ENCODE measurements around the gene SLC4A11. TPM values are rescaled to one million over a fixed set of nuclear protein-coding genes. Genes with fewer than 3 reads are reported as not detected.

Gene SLC4A11
- total and polyA plus RNA-seq, 2 donors (not counting 1 experiment from before 2014, with no cell fraction given), result 0.56 to 1.7 TPM

DNA sequence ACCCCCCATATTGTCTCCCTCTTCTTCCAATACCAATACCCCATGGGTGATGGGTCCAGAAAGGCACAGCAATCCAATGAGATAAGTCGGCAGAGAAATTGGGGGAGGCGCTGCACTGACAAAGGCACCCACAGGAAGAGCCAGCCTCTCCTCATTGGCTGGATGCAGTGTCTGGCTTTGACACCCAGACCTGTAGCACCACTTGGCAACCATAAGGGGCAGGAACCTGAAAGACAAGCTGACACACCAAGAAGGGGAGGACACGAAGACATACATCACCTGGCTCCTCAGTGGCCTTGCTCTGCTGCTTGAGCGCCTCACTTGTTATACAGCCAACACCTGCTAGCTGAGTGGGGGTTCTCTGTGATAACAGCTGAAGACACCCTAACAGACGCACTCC is 19.4 kb upstream of the SLC4A11 start:
- no peak overlapping the region for H3K4me3 ChIP-seq (replicated peaks in 1 of 4; ENCODE audit: control extremely low read depth in 1 of 4, insufficient read depth in 1 of 4, low read depth in 3 of 4, low read length in 4 of 4)
- H3K27ac ChIP-seq (ENCODE audit: insufficient read depth, low read length), result no peak overlapping the region
- H2AFZ ChIP-seq (ENCODE audit: low read length), result no peak overlapping the region
- H3K4me1 ChIP-seq (ENCODE audit: control insufficient read depth, extremely low read depth, insufficient read depth, low read length), result no peaks in the 10 kb centered on the region
- H4K20me1 ChIP-seq (ENCODE audit: control insufficient read depth, extremely low read depth, insufficient read depth, low read length), result no peaks in the 10 kb centered on the region
- TF ChIP-seq EZH2 (IDR thresholded peaks at IDR 0.05; ENCODE audit: low read length, missing control alignments), result no peak
- TF ChIP-seq, protein P1, sequence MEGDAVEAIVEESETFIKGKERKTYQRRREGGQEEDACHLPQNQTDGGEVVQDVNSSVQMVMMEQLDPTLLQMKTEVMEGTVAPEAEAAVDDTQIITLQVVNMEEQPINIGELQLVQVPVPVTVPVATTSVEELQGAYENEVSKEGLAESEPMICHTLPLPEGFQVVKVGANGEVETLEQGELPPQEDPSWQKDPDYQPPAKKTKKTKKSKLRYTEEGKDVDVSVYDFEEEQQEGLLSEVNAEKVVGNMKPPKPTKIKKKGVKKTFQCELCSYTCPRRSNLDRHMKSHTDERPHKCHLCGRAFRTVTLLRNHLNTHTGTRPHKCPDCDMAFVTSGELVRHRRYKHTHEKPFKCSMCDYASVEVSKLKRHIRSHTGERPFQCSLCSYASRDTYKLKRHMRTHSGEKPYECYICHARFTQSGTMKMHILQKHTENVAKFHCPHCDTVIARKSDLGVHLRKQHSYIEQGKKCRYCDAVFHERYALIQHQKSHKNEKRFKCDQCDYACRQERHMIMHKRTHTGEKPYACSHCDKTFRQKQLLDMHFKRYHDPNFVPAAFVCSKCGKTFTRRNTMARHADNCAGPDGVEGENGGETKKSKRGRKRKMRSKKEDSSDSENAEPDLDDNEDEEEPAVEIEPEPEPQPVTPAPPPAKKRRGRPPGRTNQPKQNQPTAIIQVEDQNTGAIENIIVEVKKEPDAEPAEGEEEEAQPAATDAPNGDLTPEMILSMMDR (conservative IDR thresholded peaks at IDR 0.05 in 1 of 2, IDR thresholded peaks at IDR 0.05 in 1 of 2; ENCODE audit: low read depth in 1 of 2, low read length in 2 of 2), result no peak
- no peaks in the 10 kb centered on the region for H3K27me3 ChIP-seq (ENCODE audit: control insufficient read depth, insufficient read depth, low read length)
- no peak overlapping the region for H3K4me2 ChIP-seq (ENCODE audit: extremely low read depth, insufficient read depth, low read length)
- DNase-seq (ENCODE audit: low read depth in 2 of 2), result no peak
- peaks cover 12% of the 10 kb centered on the region for H3K36me3 ChIP-seq (ENCODE audit: control insufficient read depth, insufficient read depth, low read length)
- no peak overlapping the region for H3K9ac ChIP-seq (ENCODE audit: insufficient read depth, low read length)
- H3K9me3 ChIP-seq (ENCODE audit: control insufficient read depth, insufficient read depth, low read depth, low read length), result no peaks in the 10 kb centered on the region
- no peaks in the 10 kb centered on the region for H3K79me2 ChIP-seq (ENCODE audit: control insufficient read depth, insufficient read depth, low read length)

DNA sequence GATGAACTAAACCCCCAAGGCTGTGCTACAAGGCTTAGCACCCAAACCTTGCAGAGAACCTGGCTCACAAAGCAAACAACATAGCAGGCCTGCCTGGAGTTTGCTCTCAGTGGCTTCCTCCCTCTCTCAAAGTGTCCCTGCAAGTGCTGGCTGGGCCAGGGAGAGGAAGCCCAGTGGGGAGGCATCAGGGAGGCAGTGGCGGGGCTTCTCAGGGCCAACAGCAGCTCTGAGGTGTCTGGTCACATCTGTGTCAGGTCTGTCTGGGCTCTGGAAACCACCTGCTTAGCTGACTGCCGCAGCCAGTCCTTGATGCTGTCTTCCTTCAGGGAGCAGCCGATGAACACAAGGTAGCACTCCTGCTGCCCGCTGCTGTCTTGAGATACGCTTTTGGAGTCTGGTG is 16.7 kb upstream of the SLC4A11 start:
- no peaks in the 10 kb centered on the region for H3K27me3 ChIP-seq (ENCODE audit: control insufficient read depth, insufficient read depth, low read length)
- TF ChIP-seq EZH2 (IDR thresholded peaks at IDR 0.05; ENCODE audit: low read length, missing control alignments), result no peak
- TF ChIP-seq, protein P1 (conservative IDR thresholded peaks at IDR 0.05 in 1 of 2, IDR thresholded peaks at IDR 0.05 in 1 of 2; ENCODE audit: low read depth in 1 of 2, low read length in 2 of 2), result no peak
- H3K4me1 ChIP-seq (ENCODE audit: control insufficient read depth, extremely low read depth, insufficient read depth, low read length), result no peaks in the 10 kb centered on the region
- H3K9me3 ChIP-seq (ENCODE audit: control insufficient read depth, insufficient read depth, low read depth, low read length), result no peaks in the 10 kb centered on the region
- peaks cover 15% of the 10 kb centered on the region for H3K36me3 ChIP-seq (ENCODE audit: control insufficient read depth, insufficient read depth, low read length)
- no peak overlapping the region for H3K27ac ChIP-seq (ENCODE audit: insufficient read depth, low read length)
- H3K79me2 ChIP-seq (ENCODE audit: control insufficient read depth, insufficient read depth, low read length), result no peaks in the 10 kb centered on the region
- no peaks in the 10 kb centered on the region for H4K20me1 ChIP-seq (ENCODE audit: control insufficient read depth, extremely low read depth, insufficient read depth, low read length)
- no peak overlapping the region for H3K9ac ChIP-seq (ENCODE audit: insufficient read depth, low read length)
- no peak for DNase-seq (ENCODE audit: low read depth in 2 of 2)
- H2AFZ ChIP-seq (ENCODE audit: low read length), result no peak overlapping the region
- no peak overlapping the region for H3K4me2 ChIP-seq (ENCODE audit: extremely low read depth, insufficient read depth, low read length)
- no peak overlapping the region for H3K4me3 ChIP-seq (replicated peaks in 1 of 4; ENCODE audit: control extremely low read depth in 1 of 4, insufficient read depth in 1 of 4, low read depth in 3 of 4, low read length in 4 of 4)

DNA sequence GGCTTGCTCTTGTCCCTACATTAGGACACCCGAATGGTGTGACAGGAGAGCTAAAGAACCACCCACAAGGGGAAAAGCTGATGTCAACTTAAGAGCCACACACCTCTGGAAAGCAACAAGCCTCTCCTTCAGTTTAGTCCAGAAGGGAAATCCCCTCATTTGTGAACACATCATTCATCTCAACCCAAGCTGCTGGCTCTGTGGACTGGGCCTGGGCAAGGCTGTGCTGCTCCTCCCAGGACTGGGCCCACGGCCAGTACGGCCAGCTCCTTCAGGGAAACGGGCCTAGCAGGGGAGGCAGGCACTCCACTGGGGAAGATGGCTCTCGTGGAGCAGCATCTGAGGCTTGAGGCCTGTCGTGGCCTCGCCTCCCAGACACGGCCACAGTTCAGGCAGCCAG is 12.8 kb upstream of the SLC4A11 start:
- DNase-seq (ENCODE audit: low read depth in 2 of 2), result peak; percentile 45 to 50
- Histone ChIP-seq H3K27ac (ENCODE audit: insufficient read depth, low read length) (no peak overlapping the region), H3K4me1 (ENCODE audit: control insufficient read depth, extremely low read depth, insufficient read depth, low read length) (no peaks in the 10 kb centered on the region), H4K20me1 (ENCODE audit: control insufficient read depth, extremely low read depth, insufficient read depth, low read length) (no peaks in the 10 kb centered on the region), H3K4me2 (ENCODE audit: extremely low read depth, insufficient read depth, low read length) (no peak overlapping the region), H3K27me3 (ENCODE audit: control insufficient read depth, insufficient read depth, low read length) (peaks cover 5% of the 10 kb centered on the region), H3K4me3 (replicated peaks in 1 of 4; ENCODE audit: control extremely low read depth in 1 of 4, insufficient read depth in 1 of 4, low read depth in 3 of 4, low read length in 4 of 4) (no peak overlapping the region), H3K36me3 (ENCODE audit: control insufficient read depth, insufficient read depth, low read length) (peaks cover 15% of the 10 kb centered on the region), H3K9ac (ENCODE audit: insufficient read depth, low read length) (no peak overlapping the region), H2AFZ (ENCODE audit: low read length) (no peak overlapping the region), H3K9me3 (ENCODE audit: control insufficient read depth, insufficient read depth, low read depth, low read length) (no peaks in the 10 kb centered on the region), H3K79me2 (ENCODE audit: control insufficient read depth, insufficient read depth, low read length) (no peaks in the 10 kb centered on the region)
- TF ChIP-seq, protein P1 (conservative IDR thresholded peaks at IDR 0.05 in 1 of 2, IDR thresholded peaks at IDR 0.05 in 1 of 2; ENCODE audit: low read depth in 1 of 2, low read length in 2 of 2), result no peak
- TF ChIP-seq EZH2 (IDR thresholded peaks at IDR 0.05; ENCODE audit: low read length, missing control alignments), result no peak

Measured in fibroblast of lung (primary cell).